Left renal pelvis (tissue), 4 donors: ENCODE measurements around the gene PHOX2A. TPM values are rescaled to one million over a fixed set of nuclear protein-coding genes. Genes with fewer than 3 reads are reported as not detected.
"Not testable (repeated sequence)": the region's sequence is repeated elsewhere in the genome, so short reads cannot be mapped to it uniquely, and the experiment has no call there.

ENCODE experiments used
- DNase-seq, 4 donors: peaks; one replicate each; pipeline ENCODE4 v3.0.0-alpha.2; 2013; ENCODE audit warnings: low read depth in 4 of 4, low spot score in 3 of 4
- polyA plus RNA-seq, 4 donors: library from polyadenylated mRNA; unstranded; fragments of 120-200 nt; gene quantifications; one replicate each; pipeline ENCODE4 v1.2.1, GENCODE V29; 2013; ENCODE audit not compliant: insufficient read length in 4 of 4

PHOX2A gene
- polyA plus RNA-seq, 4 donors: 0.34 to 0.42 TPM; not detected in 2

- peak in 1 of 4 donors; percentile 65 for DNase-seq
Measured at GRCh38 chr11:72223615-72224563, 20.1 kb downstream of the PHOX2A start.

GRCh38 chr11:72222907-72223614 lies 20.9 kb downstream of the PHOX2A start:
- peak; percentile 87 to 94 (median 92) for DNase-seq

GRCh38 chr11:72222106-72222891 lies 21.7 kb downstream of the PHOX2A start:
- no peak for DNase-seq

GRCh38 chr11:72221386-72222075 lies 22.4 kb downstream of the PHOX2A start:
- DNase-seq: no peak

- DNase-seq: no peak
Measured at GRCh38 chr11:72220696-72221363, 23.1 kb downstream of the PHOX2A start.

- DNase-seq: no peak
Measured at GRCh38 chr11:72218251-72218745, 25.7 kb downstream of the PHOX2A start.

GRCh38 chr11:72217841-72218240 lies 26.1 kb downstream of the PHOX2A start:
- no peak for DNase-seq

- no peak for DNase-seq
Measured at GRCh38 chr11:72216638-72217037, 27.3 kb downstream of the PHOX2A start, which contains the start of gene FOLR2. Gene FOLR2, plus strand, starts transcription at chr11:72216794. Its CDS starts 1,791 bp downstream, at chr11:72218585.

GRCh38 chr11:72209101-72209500 lies 34.9 kb downstream of the PHOX2A start:
- no peak for DNase-seq

GRCh38 chr11:72208281-72208680 lies 35.7 kb downstream of the PHOX2A start:
- DNase-seq: no peak

GRCh38 chr11:72206794-72207193 lies 37.2 kb downstream of the PHOX2A start:
- DNase-seq: not testable (repeated sequence)

- DNase-seq: no peak
Measured at GRCh38 chr11:72204886-72205285, 39.1 kb downstream of the PHOX2A start.

GRCh38 chr11:72203163-72203562 lies 40.8 kb downstream of the PHOX2A start:
- DNase-seq: no peak

GRCh38 chr11:72202571-72202970 lies 41.4 kb downstream of the PHOX2A start:
- no peak for DNase-seq

GRCh38 chr11:72201445-72201844 lies 42.5 kb downstream of the PHOX2A start:
- DNase-seq: not testable (repeated sequence)

- no peak for DNase-seq
Measured at GRCh38 chr11:72195518-72196270, 48.3 kb downstream of the PHOX2A start.

GRCh38 chr11:72191961-72192381 lies 52.0 kb downstream of the PHOX2A start, which contains the start of gene FOLR1:
Gene FOLR1, plus strand, starts transcription at chr11:72192140. Its CDS starts 34 bp downstream, at chr11:72192174.
- no peak for DNase-seq

- no peak for DNase-seq
Measured at GRCh38 chr11:72190631-72191071, 53.3 kb downstream of the PHOX2A start.
